Esophagus muscularis mucosa (tissue), 4 donors: Measurements from ENCODE around the gene FBXO21. TPM values are rescaled to one million over a fixed set of nuclear protein-coding genes. Genes with fewer than 3 reads are reported as not detected.
A peak's percentile ranks its signal among the peaks of the same experiment; 100 is the strongest.

Source experiments
- DNase-seq: peaks from one replicate; pipeline ENCODE4 v3.0.0-alpha.2; 2017; ENCODE audit errors: extremely low spot score
- H3K27ac ChIP-seq, 4 donors: fragments of 200-600 bp; sonication (generic); replicated peaks in 1 of 4; 1 replicate in 3 of 4; 2 replicates in 1 of 4; pipeline ENCODE4 v1.5.1; 2016 to 2019; ENCODE audit warnings: mild to moderate bottlenecking in 1 of 4
- H3K27me3 ChIP-seq, 4 donors: fragments of 200-600 bp; sonication (generic); one replicate each; pipeline versions ENCODE4 v1.5.1 to v1.6.0; 2016 to 2019
- H3K36me3 ChIP-seq, 4 donors: fragments of 200-600 bp; sonication (generic); one replicate each; pipeline ENCODE4 v1.5.1; 2016 to 2019
- H3K4me1 ChIP-seq, 4 donors: fragments of 200-600 bp; sonication (generic); one replicate each; pipeline ENCODE4 v1.5.1; 2016 to 2019
- H3K4me3 ChIP-seq, 4 donors: fragments of 200-600 bp; sonication (generic); 1 replicate in 2 of 4; 2 replicates in 2 of 4; pipeline ENCODE4 v1.5.1; 2016 to 2019; ENCODE audit warnings: mild to moderate bottlenecking in 4 of 4, moderate library complexity in 1 of 4
- H3K9me3 ChIP-seq, 4 donors: fragments of 200-600 bp; sonication (generic); 1 replicate in 3 of 4; 2 replicates in 1 of 4; pipeline ENCODE4 v1.5.1; 2016 to 2019
- CTCF ChIP-seq, 3 experiments: fragments of 200-600 bp in 2 of 3; fragments of 450-650 bp in 1 of 3; sonication (generic) in 2 of 3; IDR thresholded peaks; one replicate each; pipeline ENCODE4 v1.5.1; 2017 to 2019; ENCODE audit warnings: antibody characterized with exemption in 3 of 3, mild to moderate bottlenecking in 2 of 3, moderate library complexity in 1 of 3
- EP300 ChIP-seq: sonication (generic); formaldehyde crosslinking; IDR thresholded peaks from one replicate; pipeline ENCODE4 v1.6.1; 2017; ENCODE audit warnings: antibody characterized with exemption
- POLR2A ChIP-seq: fragments of 450-650 bp; IDR thresholded peaks from one replicate; pipeline ENCODE4 v1.6.1; 2017; ENCODE audit warnings: antibody characterized with exemption, moderate library complexity, mild to moderate bottlenecking, low read depth
- POLR2AphosphoS5 ChIP-seq, 2 donors: sonication (generic); formaldehyde crosslinking; IDR thresholded peaks; one replicate each; pipeline ENCODE4 v1.6.1; 2017; ENCODE audit warnings: antibody characterized with exemption in 2 of 2
- WGBS: methylation state at CpG from one replicate; pipeline ENCODE4 v1.1.5; 2018; 5-methylcytosine and 5-hydroxymethylcytosine counted together
- intact Hi-C: fragments of 100-400 bp; cut with DNase I; formaldehyde crosslinking; loops from one replicate; pipeline ENCODE4 v1.15.1; 2023
- total RNA-seq, 4 donors: library from RNA; depleted of rRNA; stranded (reverse); fragments of >200 nt; gene quantifications; one replicate each; pipeline versions ENCODE4 v1.1.0 to v1.2.1, GENCODE V29; 2016

The FBXO21 gene
- total RNA-seq, 4 donors from 2014 or later, result 40.7 to 92.5 (median 70.2) TPM

GRCh38 chr12:117124421-117125271, 65.6 kb downstream of the FBXO21 start:
- intact Hi-C loops, result loop anchor here (10.0 kb wide), 1 partner anchor 410 kb away; no protein-coding TSS in a partner anchor
- 68% methylated on average over 8 of the region's 8 CpGs for WGBS

GRCh38 chr12:117121441-117121840, 68.8 kb downstream of the FBXO21 start:
- H3K27me3 ChIP-seq, result peaks cover 0 to 9% (median 0%) of the 10 kb centered on the region in 4 donors
- 84% methylated on average over 3 of the region's 3 CpGs for WGBS
- H3K4me3 ChIP-seq, result no peak overlapping the region
- H3K27ac ChIP-seq, result no peak overlapping the region
- DNase-seq, result no peak
- H3K4me1 ChIP-seq, result peaks cover 15 to 23% (median 20%) of the 10 kb centered on the region in 4 donors
- TF ChIP-seq CTCF (IDR thresholded peaks at IDR 0.05), result no peak
- TF ChIP-seq POLR2AphosphoS5 (IDR thresholded peaks at IDR 0.05), result no peak
- TF ChIP-seq POLR2A, result no peak
- no peak for TF ChIP-seq EP300
- no peaks in the 10 kb centered on the region for H3K36me3 ChIP-seq
- intact Hi-C loops, result loop anchor here (10.0 kb wide), 1 partner anchor 407 kb away; no protein-coding TSS in a partner anchor
- H3K9me3 ChIP-seq, result no peaks in the 10 kb centered on the region

More at GRCh38 chr12:117124421-117125271, 65.6 kb downstream of the FBXO21 start:
- H3K9me3 ChIP-seq, result no peaks in the 10 kb centered on the region
- no peak for TF ChIP-seq CTCF (IDR thresholded peaks at IDR 0.05)
- no peak for TF ChIP-seq POLR2AphosphoS5 (IDR thresholded peaks at IDR 0.05)
- no peak for TF ChIP-seq POLR2A
- TF ChIP-seq EP300, result no peak
- peaks cover 0 to 5% (median 3%) of the 10 kb centered on the region in 4 donors for H3K4me1 ChIP-seq
- H3K27ac ChIP-seq, result no peak overlapping the region
- H3K4me3 ChIP-seq, result no peak overlapping the region
- no peak for DNase-seq
- H3K36me3 ChIP-seq, result no peaks in the 10 kb centered on the region
- H3K27me3 ChIP-seq, result peaks cover 0 to 4% (median 0%) of the 10 kb centered on the region in 4 donors

- intact Hi-C loops, result loop anchor here (10.0 kb wide), 1 partner anchor 406 kb away; no protein-coding TSS in a partner anchor
Observed at GRCh38 chr12:117120787-117121186, 69.5 kb downstream of the FBXO21 start.

GRCh38 chr12:117119592-117120198, 70.6 kb downstream of the FBXO21 start:
- no peak for DNase-seq
- no peak overlapping the region for H3K4me3 ChIP-seq
- H3K36me3 ChIP-seq, result no peaks in the 10 kb centered on the region
- no peaks in the 10 kb centered on the region for H3K9me3 ChIP-seq
- H3K4me1 ChIP-seq, result peaks cover 15 to 23% (median 20%) of the 10 kb centered on the region in 4 donors
- peak overlapping the region in 1 of 4 donors; percentile 39 for H3K27ac ChIP-seq
- intact Hi-C loops, result loop anchor here (1.0 to 10.0 kb wide), 2 partner anchors 94 to 405 kb away; no protein-coding TSS in a partner anchor
- peaks cover 0 to 9% (median 0%) of the 10 kb centered on the region in 4 donors for H3K27me3 ChIP-seq
- 53% methylated on average over 6 of the region's 6 CpGs for WGBS
- peak; percentile 66 to 67 (median 66) for TF ChIP-seq CTCF (IDR thresholded peaks at IDR 0.05)
- no peak for TF ChIP-seq POLR2A
- no peak for TF ChIP-seq POLR2AphosphoS5 (IDR thresholded peaks at IDR 0.05)

More at GRCh38 chr12:117120787-117121186, 69.5 kb downstream of the FBXO21 start:
- 62% methylated on average over 9 of the region's 9 CpGs for whole genome bisulfite sequencing
- Histone ChIP-seq H3K4me3 (no peak overlapping the region), H3K27ac (no peak overlapping the region), H3K27me3 (peaks cover 0 to 9% (median 0%) of the 10 kb centered on the region in 4 donors), H3K9me3 (no peaks in the 10 kb centered on the region), H3K4me1 (peaks cover 15 to 23% (median 20%) of the 10 kb centered on the region in 4 donors), H3K36me3 (no peaks in the 10 kb centered on the region)
- DNase-seq, result no peak
- TF ChIP-seq POLR2A (no peak), EP300 (no peak), CTCF (IDR thresholded peaks at IDR 0.05) (no peak), POLR2AphosphoS5 (IDR thresholded peaks at IDR 0.05) (no peak)
